ENCODE data around the gene PHLPP1. TPM values are rescaled to one million over a fixed set of nuclear protein-coding genes. Genes with fewer than 3 reads are reported as not detected.

PHLPP1 gene
- total and polyA plus RNA-seq, 9 of the 15 experiments (the other 6 are each of a cell fraction or from before 2014, with no cell fraction given) = 0.56 to 9.0 (median 4.5) TPM

- in situ Hi-C loops (cut with MboI) = loop anchor here (25.0 kb wide), 1 partner anchor 789 kb away; the partner anchor contains the start of genes PIGN and RELCH
- CTCF ChIA-PET (ENCODE audit: low intra/inter-chr PET ratio) = no interaction called here
These were observed 260.9 kb downstream of the PHLPP1 start for GRCh38 chr18:62976227-62976626.

More at GRCh38 chr18:62976227-62976626, 260.9 kb downstream of the PHLPP1 start:
- Histone ChIP-seq H4K20me1 (replicated peaks; ENCODE audit: control insufficient read depth, insufficient read depth, low read length) (no peaks in the 10 kb centered on the region), H3K4me3 (no peak overlapping the region), H3K9ac (ENCODE audit: insufficient read depth in 1 of 2, low read depth in 2 of 2, low read length in 2 of 2) (no peak overlapping the region), H3K36me3 (ENCODE audit: control insufficient read depth, insufficient read depth, low read length) (peaks cover 12% of the 10 kb centered on the region; the same call in 2 of the 3 replicates), H3K79me2 (ENCODE audit: control insufficient read depth, insufficient read depth, low read length) (no peaks in the 10 kb centered on the region), H2AFZ (ENCODE audit: low read depth, low read length) (no peak overlapping the region), H3K9me1 (ENCODE audit: control insufficient read depth, insufficient read depth, low read length) (no peaks in the 10 kb centered on the region), H3K4me1 (replicated peaks in 1 of 2; ENCODE audit: control insufficient read depth in 2 of 2, insufficient read depth in 2 of 2, low read length in 2 of 2) (no peaks in the 10 kb centered on the region), H3K27me3 (ENCODE audit: control insufficient read depth in 2 of 2, insufficient read depth in 2 of 2, low read length in 2 of 2) (no peaks in the 10 kb centered on the region), H3K4me2 (ENCODE audit: insufficient read depth, low read length) (no peak overlapping the region), H3K9me3 (replicated peaks; ENCODE audit: control insufficient read depth, insufficient read depth, low read depth, low read length) (no peaks in the 10 kb centered on the region), H3K27ac (ENCODE audit: extremely low read depth, low read depth, low read length) (no peak overlapping the region)
- DNase-seq (ENCODE audit: extremely low read depth in 1 of 4, low spot score in 3 of 4) (no peak), ATAC-seq (no peak), FAIRE-seq (no peak)
- WGBS (ENCODE audit: insufficient coverage, low coverage, missing lambda C conversion rate) = 76% methylated on average over 3 of the region's 5 CpGs
- BruUV-seq (replicated peaks) = no TSS peak
- TF ChIP-seq FOXA3 (CRISPR knock-in tag; conservative IDR thresholded peaks at IDR 0.05 in 1 of 2, IDR thresholded peaks at IDR 0.05 in 1 of 2) = no peak
- TF ChIP-seq KDM4B (IDR thresholded peaks at IDR 0.05; ENCODE audit: borderline replicate concordance in 2 of 2, low read depth in 1 of 2) = no peak
- TF ChIP-seq, protein P1, sequence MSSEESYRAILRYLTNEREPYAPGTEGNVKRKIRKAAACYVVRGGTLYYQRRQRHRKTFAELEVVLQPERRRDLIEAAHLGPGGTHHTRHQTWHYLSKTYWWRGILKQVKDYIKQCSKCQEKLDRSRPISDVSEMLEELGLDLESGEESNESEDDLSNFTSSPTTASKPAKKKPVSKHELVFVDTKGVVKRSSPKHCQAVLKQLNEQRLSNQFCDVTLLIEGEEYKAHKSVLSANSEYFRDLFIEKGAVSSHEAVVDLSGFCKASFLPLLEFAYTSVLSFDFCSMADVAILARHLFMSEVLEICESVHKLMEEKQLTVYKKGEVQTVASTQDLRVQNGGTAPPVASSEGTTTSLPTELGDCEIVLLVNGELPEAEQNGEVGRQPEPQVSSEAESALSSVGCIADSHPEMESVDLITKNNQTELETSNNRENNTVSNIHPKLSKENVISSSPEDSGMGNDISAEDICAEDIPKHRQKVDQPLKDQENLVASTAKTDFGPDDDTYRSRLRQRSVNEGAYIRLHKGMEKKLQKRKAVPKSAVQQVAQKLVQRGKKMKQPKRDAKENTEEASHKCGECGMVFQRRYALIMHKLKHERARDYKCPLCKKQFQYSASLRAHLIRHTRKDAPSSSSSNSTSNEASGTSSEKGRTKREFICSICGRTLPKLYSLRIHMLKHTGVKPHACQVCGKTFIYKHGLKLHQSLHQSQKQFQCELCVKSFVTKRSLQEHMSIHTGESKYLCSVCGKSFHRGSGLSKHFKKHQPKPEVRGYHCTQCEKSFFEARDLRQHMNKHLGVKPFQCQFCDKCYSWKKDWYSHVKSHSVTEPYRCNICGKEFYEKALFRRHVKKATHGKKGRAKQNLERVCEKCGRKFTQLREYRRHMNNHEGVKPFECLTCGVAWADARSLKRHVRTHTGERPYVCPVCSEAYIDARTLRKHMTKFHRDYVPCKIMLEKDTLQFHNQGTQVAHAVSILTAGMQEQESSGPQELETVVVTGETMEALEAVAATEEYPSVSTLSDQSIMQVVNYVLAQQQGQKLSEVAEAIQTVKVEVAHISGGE (CRISPR knock-in tag; IDR thresholded peaks at IDR 0.05) = no peak
- TF ChIP-seq RHOXF2B (CRISPR knock-in tag; conservative IDR thresholded peaks at IDR 0.05) = no peak
- no peak for TF ChIP-seq ZNF143 (CRISPR knock-in tag; IDR thresholded peaks at IDR 0.05)
- no peak for TF ChIP-seq CEBPB (tag; IDR thresholded peaks at IDR 0.05)
- TF ChIP-seq TAF15 (IDR thresholded peaks at IDR 0.05; ENCODE audit: low read depth, low read length) = no peak
- no peak for TF ChIP-seq POLR2A (conservative IDR thresholded peaks at IDR 0.05)
- TF ChIP-seq FUS (optimal IDR thresholded peaks at IDR 0.05; ENCODE audit: low read depth, low read length) = no peak
- TF ChIP-seq HDAC1 (IDR thresholded peaks at IDR 0.05) = no peak
- no peak for TF ChIP-seq DMBX1 (CRISPR knock-in tag; IDR thresholded peaks at IDR 0.05; ENCODE audit: borderline replicate concordance)
- no peak for TF ChIP-seq ARID3B (CRISPR knock-in tag; IDR thresholded peaks at IDR 0.05; ENCODE audit: borderline replicate concordance)
- intact Hi-C loops (cut with micrococcal nuclease) = no loop called here
- POLR2A ChIA-PET = no interaction called here
